ACC112 (cell line): ENCODE measurements around the gene AKR1B15.
"Not testable (repeated sequence)": the region's sequence is repeated elsewhere in the genome, so short reads cannot be mapped to it uniquely, and the experiment has no call there.

Source experiments
- H2AFZ ChIP-seq: fragments of 200-600 bp; sonication (generic); one replicate; pipeline ENCODE4 v1.6.0; 2017; ENCODE audit warnings: antibody characterized with exemption, low read length; ENCODE audit not compliant: unreplicated experiment
- H3K27ac ChIP-seq: fragments of 200-600 bp; sonication (generic); 2 replicates; pipeline ENCODE4 v1.5.1; 2014; ENCODE audit warnings: low read depth, mild to moderate bottlenecking, antibody characterized with exemption, low read length, moderate library complexity
- H3K27me3 ChIP-seq: fragments of 200-600 bp; sonication (generic); 2 replicates; pipeline ENCODE4 v1.6.1; 2014; ENCODE audit warnings: mild to moderate bottlenecking, antibody characterized with exemption, low read length, moderate library complexity, mixed read lengths; ENCODE audit not compliant: insufficient read depth
- H3K36me3 ChIP-seq: fragments of 200-600 bp; sonication (generic); 2 replicates; pipeline ENCODE4 v1.6.1; 2016; ENCODE audit warnings: mild to moderate bottlenecking, antibody characterized with exemption, low read length, moderate library complexity, mixed read lengths; ENCODE audit not compliant: insufficient read depth
- H3K4me1 ChIP-seq: fragments of 200-600 bp; sonication (generic); one replicate; pipeline ENCODE4 v1.6.1; 2016; ENCODE audit warnings: low read length, mixed read lengths; ENCODE audit not compliant: insufficient read depth, unreplicated experiment, control insufficient read depth
- H3K4me3 ChIP-seq: fragments of 200-600 bp; sonication (generic); 2 replicates; pipeline ENCODE4 v1.5.1; 2014; ENCODE audit warnings: mild to moderate bottlenecking, low read depth, low read length
- H3K79me2 ChIP-seq: fragments of 200-600 bp; sonication (generic); one replicate; pipeline ENCODE4 v1.6.0; 2016; ENCODE audit warnings: low read length; ENCODE audit not compliant: control insufficient read depth, unreplicated experiment, insufficient read depth

Gene AKR1B15

DNA sequence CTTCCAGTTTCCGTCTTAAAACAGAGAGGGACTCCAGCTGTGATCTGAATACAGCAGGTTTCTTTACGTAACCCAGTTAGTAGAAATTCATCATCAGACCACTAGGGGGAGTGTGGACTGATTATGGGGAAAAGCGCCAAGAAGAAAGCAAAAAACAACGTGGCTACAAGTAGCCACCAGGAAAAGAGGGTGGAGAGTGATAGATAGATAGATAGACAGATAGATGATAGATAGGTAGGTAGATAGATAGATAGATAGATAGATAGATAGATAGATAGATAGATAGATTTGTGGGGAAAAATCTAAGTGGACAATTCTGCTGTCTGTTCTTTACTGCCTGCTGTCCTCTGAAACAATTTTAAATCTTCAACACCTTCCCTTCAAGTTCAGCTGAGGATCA, 34.2 kb upstream of the AKR1B15 start:
- no peaks in the 10 kb centered on the region for H3K36me3 ChIP-seq
- peaks cover 37% of the 10 kb centered on the region for H3K4me1 ChIP-seq
- no peak overlapping the region for H3K4me3 ChIP-seq
- no peaks in the 10 kb centered on the region for H3K79me2 ChIP-seq
- H2AFZ ChIP-seq = peak overlapping the region; percentile 55
- H3K27me3 ChIP-seq = no peaks in the 10 kb centered on the region
- no peak overlapping the region for H3K27ac ChIP-seq

DNA sequence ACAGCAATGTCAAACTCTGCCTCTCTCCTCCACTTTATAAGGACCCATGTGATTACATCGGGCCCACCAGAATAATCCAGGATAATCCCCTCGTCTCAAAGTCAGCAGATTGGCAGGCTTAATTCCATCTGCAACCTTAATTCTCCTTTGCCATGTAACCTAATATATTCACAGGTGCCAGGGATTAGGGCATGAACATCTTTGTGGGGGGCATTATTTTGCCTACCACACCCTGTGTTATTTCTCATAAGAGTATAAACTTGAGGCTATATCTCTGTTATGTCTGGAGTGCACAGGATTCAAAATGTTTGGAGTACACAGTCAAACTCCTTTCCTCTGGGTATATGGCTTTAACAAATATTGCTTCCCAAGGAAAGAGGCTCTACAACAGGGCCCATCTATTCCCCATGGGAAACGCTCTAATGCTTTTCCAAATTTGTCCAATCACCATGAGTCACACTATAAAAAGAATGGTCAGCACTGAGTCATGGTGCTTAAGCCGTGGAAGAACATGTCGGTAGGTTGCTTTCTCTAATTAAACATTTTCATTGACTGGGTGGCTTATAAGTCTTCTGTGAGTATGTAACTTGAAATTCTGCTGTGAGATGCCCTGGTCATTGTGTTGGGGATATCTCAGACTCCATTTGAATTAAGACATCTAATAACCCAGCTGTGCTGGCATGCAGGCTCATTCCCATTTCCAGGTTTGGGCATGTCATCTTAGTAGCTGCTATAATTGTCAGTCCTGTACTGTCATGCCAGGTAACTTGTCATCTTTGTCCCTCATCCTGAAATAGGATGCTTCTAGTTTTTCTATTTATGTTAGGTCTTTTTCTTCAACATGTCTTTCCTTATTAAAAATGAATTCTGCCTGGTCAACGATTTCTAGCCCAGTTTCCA, 33.1 kb upstream of the AKR1B15 start:
- Histone ChIP-seq H3K36me3 (no peaks in the 10 kb centered on the region), H3K27me3 (no peaks in the 10 kb centered on the region), H2AFZ (peak overlapping the region; percentile 5), H3K79me2 (no peaks in the 10 kb centered on the region), H3K4me3 (peak overlapping the region; percentile 30; the same call in 1 of the 2 replicates), H3K4me1 (peaks cover 39% of the 10 kb centered on the region), H3K27ac (peak overlapping the region; percentile 56)

DNA sequence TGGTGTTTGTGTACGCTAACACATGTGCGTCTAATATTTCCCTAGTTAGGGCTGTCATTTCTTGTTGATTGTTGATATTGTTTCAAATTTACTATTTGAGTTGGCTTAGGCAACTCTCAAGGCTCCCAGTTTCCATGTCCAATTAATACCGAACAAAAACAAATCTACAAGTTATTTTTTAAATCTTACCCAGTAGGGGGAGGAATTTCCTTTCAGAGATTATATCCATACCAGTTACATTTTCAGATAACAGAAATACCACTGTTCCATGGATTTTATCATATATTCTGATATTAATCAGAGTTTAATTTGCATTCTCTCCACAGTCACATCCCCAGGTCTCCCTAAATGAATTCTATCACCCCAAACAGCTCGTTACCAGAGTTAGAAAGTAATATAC, 28.8 kb upstream of the AKR1B15 start:
- H2AFZ ChIP-seq = no peak overlapping the region

DNA sequence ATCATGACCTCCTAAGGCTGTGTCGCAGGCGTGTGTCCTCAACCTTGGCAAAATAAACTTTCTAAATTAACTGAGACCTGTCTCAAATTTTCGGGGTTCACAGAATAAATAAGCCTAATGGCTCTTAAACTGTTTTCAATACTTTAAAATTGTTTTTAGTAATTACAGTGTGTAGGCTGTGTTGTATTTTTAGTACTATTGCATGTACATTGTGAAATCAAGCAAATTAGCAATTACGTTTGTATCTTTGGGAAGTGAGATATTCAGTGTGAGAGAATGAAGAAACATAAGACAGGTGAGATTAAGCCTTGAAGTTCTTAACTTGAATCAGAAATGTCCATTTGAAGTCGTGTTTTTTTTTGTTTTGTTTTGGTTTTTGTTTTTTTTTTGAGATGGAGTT, 26.3 kb upstream of the AKR1B15 start:
- no peaks in the 10 kb centered on the region for H3K79me2 ChIP-seq
- H3K27ac ChIP-seq = no peak overlapping the region
- H3K36me3 ChIP-seq = no peaks in the 10 kb centered on the region
- no peak overlapping the region for H3K4me3 ChIP-seq
- H3K4me1 ChIP-seq = peaks cover 5% of the 10 kb centered on the region
- no peaks in the 10 kb centered on the region for H3K27me3 ChIP-seq
- no peak overlapping the region for H2AFZ ChIP-seq

More for the DNA sequence above, 28.8 kb upstream of the AKR1B15 start:
- Histone ChIP-seq H3K36me3 (no peaks in the 10 kb centered on the region), H3K4me1 (peaks cover 15% of the 10 kb centered on the region), H3K27ac (no peak overlapping the region), H3K4me3 (no peak overlapping the region), H3K79me2 (no peaks in the 10 kb centered on the region), H3K27me3 (no peaks in the 10 kb centered on the region)

DNA sequence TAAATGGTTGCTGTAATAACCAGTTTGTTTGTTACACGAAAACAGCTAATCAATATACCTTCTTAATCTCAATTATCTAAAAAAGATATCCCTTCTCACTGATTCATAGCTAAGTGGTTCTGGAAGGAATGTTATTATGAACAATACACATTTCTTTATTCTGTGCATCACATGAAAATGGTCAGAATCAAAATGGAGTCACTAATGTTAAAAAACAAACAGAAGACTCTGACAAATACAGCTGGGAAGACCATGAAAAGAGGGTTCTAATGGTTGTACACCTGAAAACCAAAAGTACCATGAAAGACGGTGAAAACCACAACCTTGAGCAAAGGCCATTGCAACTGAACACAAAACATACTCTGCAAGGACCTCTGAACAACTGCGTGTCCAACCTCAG, 23.5 kb upstream of the AKR1B15 start:
- H3K27ac ChIP-seq, H2AFZ ChIP-seq, H3K27me3 ChIP-seq, H3K79me2 ChIP-seq, H3K4me3 ChIP-seq, H3K36me3 ChIP-seq: not testable (repeated sequence)
- peaks cover 12% of the 10 kb centered on the region for H3K4me1 ChIP-seq

DNA sequence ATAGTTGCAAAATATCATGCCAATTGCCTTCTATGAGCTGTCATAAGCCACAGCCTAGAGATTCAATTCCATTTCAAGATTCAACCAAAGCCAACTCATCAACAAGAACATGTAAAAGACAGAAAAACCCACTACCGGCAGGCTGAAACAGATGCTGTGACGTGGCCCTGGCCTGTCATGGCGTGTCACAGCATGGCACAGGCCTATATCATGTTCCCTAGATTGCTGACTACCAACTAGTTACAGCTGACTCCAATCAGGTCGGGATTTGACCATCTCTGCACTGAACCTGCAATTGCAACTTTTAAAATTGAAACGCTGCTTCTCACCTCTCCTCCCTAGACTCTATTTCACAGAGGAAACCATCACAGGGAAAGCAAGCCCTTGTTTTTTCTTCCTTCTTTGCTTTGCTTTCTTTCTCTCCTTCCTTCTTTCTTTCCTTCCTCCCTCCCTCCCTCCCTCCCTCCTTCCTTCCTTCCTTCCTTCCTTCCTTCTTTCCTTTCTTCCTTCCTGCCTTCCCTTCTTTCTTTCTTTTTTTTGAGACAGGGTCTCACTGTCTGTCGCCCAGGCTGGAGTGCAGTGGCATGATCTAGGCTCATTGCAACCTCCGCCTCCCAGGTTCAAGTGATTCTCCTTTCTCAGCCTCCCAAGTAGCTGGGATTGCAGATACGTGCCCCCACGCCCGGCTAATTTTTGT, 22.2 kb upstream of the AKR1B15 start:
- not testable (repeated sequence) for H3K27me3 ChIP-seq, H3K27ac ChIP-seq

DNA sequence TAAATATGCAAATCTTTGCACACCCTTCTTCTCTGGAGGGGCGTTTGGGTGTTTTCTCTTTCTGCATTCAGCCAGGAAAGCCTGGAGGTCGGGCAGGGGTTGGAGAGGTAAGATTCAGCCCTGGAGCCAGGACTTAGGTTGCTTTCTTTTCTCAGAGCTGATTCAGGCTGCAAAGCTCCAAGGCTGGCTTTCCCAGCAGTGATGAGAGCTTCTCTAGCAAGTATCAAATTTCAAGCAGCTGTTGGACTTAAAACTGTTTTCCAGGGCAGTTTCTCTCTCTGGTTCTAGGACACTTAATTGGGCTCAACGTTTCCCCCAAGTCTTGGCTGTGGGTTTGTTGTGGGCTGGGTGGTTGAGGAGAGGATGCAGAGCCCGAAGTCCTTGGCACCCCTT, 20.9 kb upstream of the AKR1B15 start:
- Histone ChIP-seq H3K79me2 (no peaks in the 10 kb centered on the region), H3K36me3 (no peaks in the 10 kb centered on the region), H3K27me3 (no peaks in the 10 kb centered on the region), H2AFZ (no peak overlapping the region), H3K27ac (no peak overlapping the region), H3K4me3 (no peak overlapping the region), H3K4me1 (peaks cover 24% of the 10 kb centered on the region)

More for the DNA sequence above, 22.2 kb upstream of the AKR1B15 start:
- H3K36me3 ChIP-seq, H3K79me2 ChIP-seq, H3K4me3 ChIP-seq, H2AFZ ChIP-seq: not testable (repeated sequence)
- H3K4me1 ChIP-seq = peaks cover 12% of the 10 kb centered on the region

DNA sequence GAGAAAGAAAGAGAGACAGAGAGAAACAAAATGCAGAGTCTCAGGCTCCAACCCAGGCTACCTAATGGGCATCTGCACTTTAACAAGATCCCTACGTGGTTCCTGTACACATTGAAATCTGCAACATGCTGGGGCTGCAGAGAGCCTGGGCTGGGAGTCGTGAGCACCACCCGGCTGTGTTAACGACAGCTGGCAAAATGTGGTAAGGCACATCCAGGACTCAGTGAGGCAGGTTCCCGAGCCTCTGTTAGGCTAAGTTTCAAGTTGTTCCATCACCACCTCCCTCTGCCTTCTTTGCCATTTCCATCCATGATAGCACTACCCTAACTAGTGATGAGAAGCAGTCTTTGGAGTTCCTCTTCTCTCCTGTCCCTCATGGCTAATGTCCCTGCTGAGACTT, 20.2 kb upstream of the AKR1B15 start:
- Histone ChIP-seq H3K4me3 (no peak overlapping the region), H3K36me3 (no peaks in the 10 kb centered on the region), H2AFZ (no peak overlapping the region), H3K79me2 (no peaks in the 10 kb centered on the region), H3K27me3 (no peaks in the 10 kb centered on the region), H3K4me1 (peaks cover 31% of the 10 kb centered on the region), H3K27ac (no peak overlapping the region)

DNA sequence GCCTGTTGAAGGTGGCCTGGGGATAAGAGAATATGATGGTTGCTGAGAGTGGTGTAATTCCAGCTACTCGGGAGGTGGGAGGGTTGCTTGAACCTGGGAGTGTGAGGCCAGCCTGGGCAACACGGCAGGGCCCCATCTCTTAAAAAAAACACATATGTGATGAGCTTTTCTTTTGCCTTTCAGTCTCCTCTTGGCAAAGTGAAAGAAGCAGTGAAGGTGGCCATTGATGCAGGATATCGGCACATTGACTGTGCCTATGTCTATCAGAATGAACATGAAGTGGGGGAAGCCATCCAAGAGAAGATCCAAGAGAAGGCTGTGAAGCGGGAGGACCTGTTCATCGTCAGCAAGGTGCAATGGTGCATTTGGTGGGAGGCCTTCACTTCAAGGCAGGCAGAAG, 18.4 kb upstream of the AKR1B15 start:
- no peak overlapping the region for H3K4me3 ChIP-seq
- H3K4me1 ChIP-seq = peaks cover 32% of the 10 kb centered on the region
- no peak overlapping the region for H3K27ac ChIP-seq
- H2AFZ ChIP-seq = no peak overlapping the region
- no peaks in the 10 kb centered on the region for H3K36me3 ChIP-seq
- H3K27me3 ChIP-seq = no peaks in the 10 kb centered on the region
- H3K79me2 ChIP-seq = no peaks in the 10 kb centered on the region

DNA sequence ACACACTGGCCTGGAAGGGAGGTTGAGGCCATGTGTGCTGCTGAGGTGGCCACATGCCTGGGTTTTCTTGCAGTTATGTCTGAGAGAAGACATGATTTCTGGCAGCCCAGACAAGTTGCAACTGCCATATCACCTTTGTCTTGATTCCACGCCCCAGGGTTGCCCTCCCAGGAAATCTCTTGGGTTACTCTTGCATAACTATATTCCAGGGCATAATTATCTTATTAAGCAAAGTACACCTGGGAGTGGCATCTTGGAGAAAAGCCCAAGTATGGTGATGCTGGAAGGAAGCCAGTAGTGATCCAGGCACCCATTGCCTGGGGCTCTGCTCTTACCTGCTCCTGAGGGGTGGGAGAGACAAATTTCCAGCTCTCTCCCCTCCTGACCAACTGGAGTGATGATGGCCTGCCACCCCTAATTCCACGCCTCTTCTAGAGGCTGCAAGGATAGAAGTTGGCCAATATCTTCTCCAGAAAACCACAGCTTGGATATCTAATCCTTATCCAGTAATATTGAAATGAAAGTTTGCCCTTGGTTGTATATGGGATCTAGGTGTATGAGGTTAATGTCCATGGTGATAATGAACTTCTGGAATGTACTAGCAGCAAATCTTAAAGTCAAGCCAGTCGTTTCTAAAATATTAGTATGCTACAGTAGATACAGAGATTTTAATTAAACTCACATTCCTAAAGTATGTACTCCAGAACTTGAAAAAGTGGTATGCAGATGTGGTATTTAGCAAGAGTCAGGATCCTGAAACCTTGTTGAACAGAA, 16.5 kb upstream of the AKR1B15 start:
- Histone ChIP-seq H3K27me3 (no peaks in the 10 kb centered on the region), H3K36me3 (no peaks in the 10 kb centered on the region), H3K79me2 (no peaks in the 10 kb centered on the region), H3K4me1 (peaks cover 31% of the 10 kb centered on the region), H2AFZ (no peak overlapping the region), H3K27ac (0 out of 2 replicates have a peak overlapping the region, but pooled peaks have one; percentile 11), H3K4me3 (no peak overlapping the region)
